NCI-H2107 treated with DMSO at 0.1 percent for 48 hours (cell line): Measurements from ENCODE around the gene SMIM28.

Experiments
- DNase-seq: peaks from one replicate; lab custom pipeline; 2025; ENCODE audit not compliant: unreplicated experiment; lab: John Stamatoyannopoulos, UW

The SMIM28 gene

DNA sequence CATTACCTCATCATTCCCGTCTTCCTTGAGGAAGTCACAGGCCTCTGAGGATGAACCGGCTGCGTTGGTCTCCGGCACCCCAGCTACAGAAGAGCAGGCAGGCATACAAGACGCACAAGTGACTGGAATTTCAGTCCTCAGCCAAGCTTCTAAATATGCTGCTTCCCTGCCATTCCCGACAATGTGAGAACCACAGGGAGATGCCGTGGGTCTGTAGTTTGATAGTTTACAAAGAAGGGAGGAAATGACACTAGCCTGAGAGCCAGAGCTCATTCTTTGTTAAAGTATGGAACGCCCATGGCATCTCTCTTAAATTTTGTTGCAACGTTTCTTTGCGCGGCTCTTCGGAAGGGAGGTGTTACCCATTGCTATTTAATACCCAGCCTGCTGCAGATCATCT lies 52.1 kb downstream of the SMIM28 start:
- no peak for DNase-seq

- no peak for DNase-seq
Observed at GRCh38 chr6:138430361-138431145, 52.8 kb downstream of the SMIM28 start.

- DNase-seq: no peak
Observed at GRCh38 chr6:138431256-138432062, 53.8 kb downstream of the SMIM28 start.

GRCh38 chr6:138432063-138432356 lies 54.3 kb downstream of the SMIM28 start:
- DNase-seq: no peak
